Measurements from ENCODE around the gene ZFAND3. TPM values are rescaled to one million over a fixed set of nuclear protein-coding genes. Genes with fewer than 3 reads are reported as not detected.
"Not testable (repeated sequence)": the region's sequence is repeated elsewhere in the genome, so short reads cannot be mapped to it uniquely, and the experiment has no call there.

ZFAND3 gene
- total RNA-seq, 2 donors from 2014 or later, result 26.1 to 32.0 TPM

GRCh38 chr6:37988696-37989095 is 169.2 kb downstream of the ZFAND3 start:
- peaks cover 35% of the 10 kb centered on the region for H3K4me1 Mint-ChIP-seq

GRCh38 chr6:37990762-37991525 is 171.4 kb downstream of the ZFAND3 start:
- no peaks in the 10 kb centered on the region for H3K9me3 Mint-ChIP-seq
- no peaks in the 10 kb centered on the region for H3K36me3 Mint-ChIP-seq (ENCODE audit: low read depth)
- H3K27me3 Mint-ChIP-seq, result no peaks in the 10 kb centered on the region
- no peak for ATAC-seq (replicated peaks)
- no peak overlapping the region for H3K27ac Mint-ChIP-seq
- peaks cover 22% of the 10 kb centered on the region for H3K4me1 Mint-ChIP-seq
- no peak overlapping the region for H3K4me3 Mint-ChIP-seq

More at GRCh38 chr6:37988696-37989095, 169.2 kb downstream of the ZFAND3 start:
- no peak overlapping the region for H3K4me3 Mint-ChIP-seq
- H3K9me3 Mint-ChIP-seq, result no peaks in the 10 kb centered on the region
- H3K27ac Mint-ChIP-seq, result peak overlapping the region; percentile 80
- no peak for ATAC-seq (replicated peaks)
- H3K27me3 Mint-ChIP-seq, result no peaks in the 10 kb centered on the region
- no peaks in the 10 kb centered on the region for H3K36me3 Mint-ChIP-seq (ENCODE audit: low read depth)

GRCh38 chr6:37992749-37993148 is 173.2 kb downstream of the ZFAND3 start:
- peaks cover 20% of the 10 kb centered on the region for H3K4me1 Mint-ChIP-seq
- H3K27ac Mint-ChIP-seq, result no peak overlapping the region
- ATAC-seq (replicated peaks), result no peak
- no peaks in the 10 kb centered on the region for H3K36me3 Mint-ChIP-seq (ENCODE audit: low read depth)
- no peaks in the 10 kb centered on the region for H3K9me3 Mint-ChIP-seq
- no peaks in the 10 kb centered on the region for H3K27me3 Mint-ChIP-seq
- no peak overlapping the region for H3K4me3 Mint-ChIP-seq

- not testable (repeated sequence) for H3K9me3 Mint-ChIP-seq; H3K27ac Mint-ChIP-seq; H3K36me3 Mint-ChIP-seq (ENCODE audit: low read depth); H3K4me3 Mint-ChIP-seq; ATAC-seq (replicated peaks); H3K27me3 Mint-ChIP-seq
- peaks cover 22% of the 10 kb centered on the region for H3K4me1 Mint-ChIP-seq
These were observed 173.7 kb downstream of the ZFAND3 start for GRCh38 chr6:37993194-37993593.

GRCh38 chr6:37993596-37993995 is 174.1 kb downstream of the ZFAND3 start:
- no peak overlapping the region for H3K4me3 Mint-ChIP-seq
- peaks cover 18% of the 10 kb centered on the region for H3K4me1 Mint-ChIP-seq
- no peaks in the 10 kb centered on the region for H3K36me3 Mint-ChIP-seq (ENCODE audit: low read depth)
- no peaks in the 10 kb centered on the region for H3K27me3 Mint-ChIP-seq
- no peak overlapping the region for H3K27ac Mint-ChIP-seq
- no peak for ATAC-seq (replicated peaks)
- H3K9me3 Mint-ChIP-seq, result no peaks in the 10 kb centered on the region

GRCh38 chr6:37994223-37994622 is 174.7 kb downstream of the ZFAND3 start:
- H3K27me3 Mint-ChIP-seq, result no peaks in the 10 kb centered on the region
- ATAC-seq (replicated peaks), result no peak
- no peak overlapping the region for H3K4me3 Mint-ChIP-seq
- H3K27ac Mint-ChIP-seq, result no peak overlapping the region
- H3K36me3 Mint-ChIP-seq (ENCODE audit: low read depth), result no peaks in the 10 kb centered on the region
- no peaks in the 10 kb centered on the region for H3K9me3 Mint-ChIP-seq
- H3K4me1 Mint-ChIP-seq, result peaks cover 15% of the 10 kb centered on the region

GRCh38 chr6:37998366-37998765 is 178.8 kb downstream of the ZFAND3 start:
- Mint-ChIP-seq H3K4me1 (peaks cover 7% of the 10 kb centered on the region), H3K27me3 (no peaks in the 10 kb centered on the region), H3K4me3 (no peak overlapping the region), H3K27ac (no peak overlapping the region), H3K36me3 (ENCODE audit: low read depth) (no peaks in the 10 kb centered on the region), H3K9me3 (no peaks in the 10 kb centered on the region)
- ATAC-seq (replicated peaks), result no peak

GRCh38 chr6:38001386-38001785 is 181.9 kb downstream of the ZFAND3 start:
- Mint-ChIP-seq H3K27me3 (no peaks in the 10 kb centered on the region), H3K9me3 (no peaks in the 10 kb centered on the region)
- ATAC-seq (replicated peaks), result no peak

GRCh38 chr6:38004908-38005307 is 185.4 kb downstream of the ZFAND3 start:
- Mint-ChIP-seq H3K4me3 (no peak overlapping the region), H3K36me3 (ENCODE audit: low read depth) (peaks cover 5% of the 10 kb centered on the region), H3K4me1 (peaks cover 6% of the 10 kb centered on the region), H3K27me3 (no peaks in the 10 kb centered on the region), H3K9me3 (peaks cover 5% of the 10 kb centered on the region), H3K27ac (no peak overlapping the region)
- peak; percentile 70 for ATAC-seq (replicated peaks)

More at GRCh38 chr6:38001386-38001785, 181.9 kb downstream of the ZFAND3 start:
- Mint-ChIP-seq H3K27ac (no peak overlapping the region), H3K36me3 (ENCODE audit: low read depth) (no peaks in the 10 kb centered on the region), H3K4me3 (no peak overlapping the region), H3K4me1 (peaks cover 12% of the 10 kb centered on the region)

- peaks cover 7% of the 10 kb centered on the region for H3K9me3 Mint-ChIP-seq
- H3K4me3 Mint-ChIP-seq, result no peak overlapping the region
- ATAC-seq (replicated peaks), result no peak
- no peak overlapping the region for H3K27ac Mint-ChIP-seq
- no peaks in the 10 kb centered on the region for H3K27me3 Mint-ChIP-seq
- peaks cover 15% of the 10 kb centered on the region for H3K4me1 Mint-ChIP-seq
- H3K36me3 Mint-ChIP-seq (ENCODE audit: low read depth), result peaks cover 9% of the 10 kb centered on the region
These were observed 192.4 kb downstream of the ZFAND3 start for GRCh38 chr6:38011937-38012336.

GRCh38 chr6:38012573-38012972 is 193.0 kb downstream of the ZFAND3 start:
- Mint-ChIP-seq H3K36me3 (ENCODE audit: low read depth) (peaks cover 9% of the 10 kb centered on the region), H3K27me3 (no peaks in the 10 kb centered on the region), H3K4me1 (peaks cover 15% of the 10 kb centered on the region), H3K27ac (no peak overlapping the region), H3K9me3 (peaks cover 7% of the 10 kb centered on the region), H3K4me3 (no peak overlapping the region)
- no peak for ATAC-seq (replicated peaks)

GRCh38 chr6:38015341-38015740 is 195.8 kb downstream of the ZFAND3 start:
- Mint-ChIP-seq H3K36me3 (ENCODE audit: low read depth) (no peaks in the 10 kb centered on the region), H3K27ac (no peak overlapping the region), H3K4me1 (peaks cover 16% of the 10 kb centered on the region), H3K9me3 (no peaks in the 10 kb centered on the region), H3K27me3 (no peaks in the 10 kb centered on the region), H3K4me3 (no peak overlapping the region)
- ATAC-seq (replicated peaks), result no peak

- Mint-ChIP-seq H3K4me1 (peaks cover 15% of the 10 kb centered on the region), H3K27me3 (no peaks in the 10 kb centered on the region), H3K9me3 (no peaks in the 10 kb centered on the region), H3K4me3 (no peak overlapping the region), H3K36me3 (ENCODE audit: low read depth) (no peaks in the 10 kb centered on the region), H3K27ac (no peak overlapping the region)
- no peak for ATAC-seq (replicated peaks)
These were observed 197.3 kb downstream of the ZFAND3 start for GRCh38 chr6:38016824-38017223.

- Mint-ChIP-seq H3K9me3 (no peaks in the 10 kb centered on the region), H3K36me3 (ENCODE audit: low read depth) (no peaks in the 10 kb centered on the region), H3K4me1 (peaks cover 11% of the 10 kb centered on the region), H3K4me3 (no peak overlapping the region), H3K27ac (no peak overlapping the region), H3K27me3 (no peaks in the 10 kb centered on the region)
- ATAC-seq (replicated peaks), result no peak
These were observed 199.2 kb downstream of the ZFAND3 start for GRCh38 chr6:38018755-38019165.

GRCh38 chr6:38020593-38020992 is 201.1 kb downstream of the ZFAND3 start:
- no peak for ATAC-seq (replicated peaks)
- Mint-ChIP-seq H3K36me3 (ENCODE audit: low read depth) (no peaks in the 10 kb centered on the region), H3K4me3 (no peak overlapping the region), H3K27ac (peak overlapping the region; percentile 20), H3K4me1 (peaks cover 11% of the 10 kb centered on the region), H3K9me3 (no peaks in the 10 kb centered on the region), H3K27me3 (no peaks in the 10 kb centered on the region)

Data from activated T-helper 17 cell treated with anti-CD3 and anti-CD28 coated beads, Interleukin-2, amount 50 U/mL, for 72 hours (primary cell).